ENCODE results near the gene SFXN5.

The SFXN5 gene

DNA sequence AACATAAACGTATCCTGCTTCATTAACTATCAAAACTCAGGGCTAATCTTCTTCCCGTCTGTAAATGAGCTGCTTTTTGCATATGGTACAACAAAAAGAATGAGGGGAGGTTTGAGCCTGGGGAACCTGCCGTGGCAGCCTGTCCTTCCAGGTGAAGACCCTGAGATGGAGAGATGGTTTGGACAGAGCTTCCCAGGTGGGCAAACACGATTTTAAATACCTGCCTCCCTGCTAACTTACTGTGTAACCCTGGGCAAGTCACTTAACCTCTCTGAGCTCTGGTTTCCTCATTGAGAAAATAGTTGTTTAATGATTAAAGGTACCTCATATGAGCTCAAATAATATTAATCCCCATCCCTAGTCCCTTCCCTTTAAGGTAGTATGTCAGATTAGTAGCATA lies 145.1 kb downstream of the SFXN5 start:
- no peaks in the 10 kb centered on the region for H3K4me1 ChIP-seq (ENCODE audit: control insufficient read depth, insufficient read depth, low read length)
- H3K27ac ChIP-seq (ENCODE audit: extremely low read depth, low read depth, low read length) = no peak overlapping the region
- H3K36me3 ChIP-seq (ENCODE audit: control insufficient read depth in 2 of 2, insufficient read depth in 1 of 2, low read length in 2 of 2) = no peaks in the 10 kb centered on the region
- no peaks in the 10 kb centered on the region for H3K9me3 ChIP-seq (ENCODE audit: control insufficient read depth, insufficient read depth, low read depth, low read length)
- H3K4me3 ChIP-seq (ENCODE audit: low read depth, low read length) = no peak overlapping the region
- TF ChIP-seq ZXDB (tag by site-specific recombination; IDR thresholded peaks at IDR 0.05) (no peak), ZNF830 (tag by site-specific recombination; IDR thresholded peaks at IDR 0.05; ENCODE audit: low read depth) (no peak), ZNF501 (tag by site-specific recombination; IDR thresholded peaks at IDR 0.05) (no peak), OSR2 (tag by site-specific recombination; IDR thresholded peaks at IDR 0.05) (no peak), WT1 (tag by site-specific recombination; IDR thresholded peaks at IDR 0.05) (no peak), ZNF837 (tag by site-specific recombination; IDR thresholded peaks at IDR 0.05) (no peak), ZBTB48 (tag by site-specific recombination; IDR thresholded peaks at IDR 0.05) (no peak), SP2 (tag by site-specific recombination; IDR thresholded peaks at IDR 0.05) (no peak), ZNF621 (tag by site-specific recombination; IDR thresholded peaks at IDR 0.05) (no peak), SP7 (tag by site-specific recombination; IDR thresholded peaks at IDR 0.05) (no peak)
- TF ChIP-seq, protein P1, sequence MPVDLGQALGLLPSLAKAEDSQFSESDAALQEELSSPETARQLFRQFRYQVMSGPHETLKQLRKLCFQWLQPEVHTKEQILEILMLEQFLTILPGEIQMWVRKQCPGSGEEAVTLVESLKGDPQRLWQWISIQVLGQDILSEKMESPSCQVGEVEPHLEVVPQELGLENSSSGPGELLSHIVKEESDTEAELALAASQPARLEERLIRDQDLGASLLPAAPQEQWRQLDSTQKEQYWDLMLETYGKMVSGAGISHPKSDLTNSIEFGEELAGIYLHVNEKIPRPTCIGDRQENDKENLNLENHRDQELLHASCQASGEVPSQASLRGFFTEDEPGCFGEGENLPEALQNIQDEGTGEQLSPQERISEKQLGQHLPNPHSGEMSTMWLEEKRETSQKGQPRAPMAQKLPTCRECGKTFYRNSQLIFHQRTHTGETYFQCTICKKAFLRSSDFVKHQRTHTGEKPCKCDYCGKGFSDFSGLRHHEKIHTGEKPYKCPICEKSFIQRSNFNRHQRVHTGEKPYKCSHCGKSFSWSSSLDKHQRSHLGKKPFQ (tag by site-specific recombination; IDR thresholded peaks at IDR 0.05) = no peak
- ChIA-PET POLR2A (no interaction called here), CTCF (interaction anchor here (0.6 to 3.8 kb wide), 7 partner anchors 9 to 265 kb away, joined by 3 to 17 read pairs (median 5); partner anchors contain the start of gene SPR)

- Histone ChIP-seq H3K4me3 (ENCODE audit: low read depth, low read length) (no peak overlapping the region), H3K36me3 (ENCODE audit: control insufficient read depth in 2 of 2, insufficient read depth in 1 of 2, low read length in 2 of 2) (no peaks in the 10 kb centered on the region), H3K9me3 (ENCODE audit: control insufficient read depth, insufficient read depth, low read depth, low read length) (no peaks in the 10 kb centered on the region), H3K4me1 (ENCODE audit: control insufficient read depth, insufficient read depth, low read length) (no peaks in the 10 kb centered on the region), H3K27ac (ENCODE audit: extremely low read depth, low read depth, low read length) (no peak overlapping the region)
- ChIA-PET CTCF (interaction anchor here (0.6 to 3.8 kb wide), 7 partner anchors 10 to 1023 kb away, joined by 3 to 17 read pairs (median 4); no protein-coding TSS in a partner anchor), POLR2A (no interaction called here)
- TF ChIP-seq ZNF830 (tag by site-specific recombination; IDR thresholded peaks at IDR 0.05; ENCODE audit: low read depth) (no peak), ZNF23 (tag by site-specific recombination; IDR thresholded peaks at IDR 0.05; ENCODE audit: borderline replicate concordance) (no peak), EGR2 (tag by site-specific recombination; IDR thresholded peaks at IDR 0.05; ENCODE audit: low read depth) (no peak), ZFP37 (tag by site-specific recombination; IDR thresholded peaks at IDR 0.05) (no peak), ZBTB11 (tag by site-specific recombination; conservative IDR thresholded peaks at IDR 0.05; ENCODE audit: low read depth) (no peak), ZNF843 (tag by site-specific recombination; IDR thresholded peaks at IDR 0.05) (no peak), ZNF48 (tag by site-specific recombination; IDR thresholded peaks at IDR 0.05) (no peak), AEBP2 (tag by site-specific recombination; IDR thresholded peaks at IDR 0.05; ENCODE audit: borderline replicate concordance) (no peak), ZNF837 (tag by site-specific recombination; IDR thresholded peaks at IDR 0.05) (no peak), KLF8 (tag by site-specific recombination; IDR thresholded peaks at IDR 0.05) (no peak), ZNF785 (tag by site-specific recombination; IDR thresholded peaks at IDR 0.05) (no peak)
Observed at GRCh38 chr2:72925328-72925943, 146.1 kb downstream of the SFXN5 start.

Measured in HEK293 (cell line).